Stimulated activated CD4-positive, alpha-beta T cell treated with anti-CD3 and anti-CD28 coated beads, Interleukin-15, amount 100 ng/mL, for 24 hours (primary cell): ENCODE measurements around the gene SCRG1.
A peak's percentile ranks its signal among the peaks of the same experiment; 100 is the strongest.

ENCODE experiments used
- DNase-seq: peaks from one replicate; pipeline ENCODE4 v3.0.0-alpha.2; 2020

SCRG1 gene

DNA sequence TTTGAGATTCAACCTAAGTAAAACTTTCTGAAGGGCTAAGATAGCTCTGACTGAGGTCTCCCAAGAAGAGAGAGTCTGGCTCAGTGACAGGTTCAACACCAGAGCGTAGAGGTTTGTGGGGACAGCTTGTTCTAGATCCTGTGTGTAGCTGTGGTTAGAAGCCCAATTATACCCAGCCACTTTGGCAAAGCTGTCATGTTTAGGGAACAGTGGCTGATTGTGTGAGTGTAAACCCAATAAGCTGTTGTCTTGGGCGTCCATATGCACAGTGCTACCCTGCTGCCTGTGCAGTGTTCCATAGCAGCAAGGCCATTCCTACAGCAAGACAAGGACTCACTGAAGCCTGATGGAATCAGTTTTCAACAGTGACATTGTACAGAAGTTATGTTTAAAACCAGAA, 11.2 kb upstream of the SCRG1 start:
- no peak for DNase-seq

DNA sequence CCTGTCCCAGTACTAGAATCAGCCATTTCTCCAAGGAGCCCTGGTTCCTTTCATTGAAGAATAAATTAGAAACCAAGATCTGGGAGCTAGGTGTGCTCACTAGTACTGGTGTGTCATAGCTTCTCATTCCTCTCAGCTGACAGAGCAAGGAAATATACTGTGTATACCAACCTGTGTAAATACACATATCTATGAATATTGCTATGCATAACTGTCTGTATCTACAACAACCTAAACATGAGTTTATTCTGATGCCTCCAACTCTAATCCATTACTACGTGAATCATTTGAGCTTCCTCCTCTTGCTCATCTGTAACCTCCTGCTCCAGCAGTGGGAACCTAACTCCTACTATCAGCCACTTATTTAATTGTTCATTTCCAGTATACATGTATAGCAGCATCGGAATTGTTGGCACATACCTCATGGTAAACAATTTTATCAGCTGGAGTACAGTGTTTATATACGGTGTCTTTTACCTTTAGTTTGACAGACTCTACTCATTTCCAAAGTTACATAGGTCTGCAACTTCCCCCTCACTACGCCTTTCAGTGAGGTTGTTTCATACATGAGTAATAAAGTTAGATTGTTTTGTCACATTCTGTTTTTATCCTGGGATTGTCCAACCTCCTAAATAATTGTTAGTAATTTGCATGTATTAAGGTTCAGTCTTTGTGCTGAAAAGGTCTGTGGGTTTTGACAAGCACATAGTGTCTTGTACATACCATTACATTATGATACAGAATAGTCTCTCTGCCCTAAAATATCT, 7.1 kb upstream of the SCRG1 start:
- DNase-seq, result no peak

DNA sequence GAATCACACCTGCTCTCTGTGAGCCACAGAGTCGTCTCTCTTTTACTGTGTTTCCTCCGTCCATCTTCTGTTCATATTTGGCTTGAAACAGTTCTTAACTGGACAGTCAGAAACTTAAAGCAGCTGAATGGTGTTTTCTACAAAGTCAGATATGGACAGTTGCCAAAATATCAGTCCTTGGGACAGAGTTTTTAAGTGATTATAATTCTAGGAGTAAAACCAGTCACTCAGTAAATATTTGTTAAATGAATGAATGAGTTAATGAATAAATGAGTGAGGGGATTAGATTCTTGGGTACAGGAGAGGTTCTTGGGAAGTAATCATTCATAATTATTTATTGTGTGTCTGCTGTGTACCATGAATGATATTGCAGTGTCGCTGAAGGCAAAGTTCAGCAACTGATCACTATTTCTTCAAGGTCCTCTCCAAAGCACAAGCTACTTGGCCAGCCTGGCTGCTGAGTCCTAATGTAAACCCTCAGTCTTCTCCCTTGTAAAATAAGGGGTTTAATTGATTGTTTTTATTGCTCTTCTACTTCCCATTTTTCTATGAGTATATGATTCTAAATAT, 5.5 kb upstream of the SCRG1 start:
- no peak for DNase-seq

DNA sequence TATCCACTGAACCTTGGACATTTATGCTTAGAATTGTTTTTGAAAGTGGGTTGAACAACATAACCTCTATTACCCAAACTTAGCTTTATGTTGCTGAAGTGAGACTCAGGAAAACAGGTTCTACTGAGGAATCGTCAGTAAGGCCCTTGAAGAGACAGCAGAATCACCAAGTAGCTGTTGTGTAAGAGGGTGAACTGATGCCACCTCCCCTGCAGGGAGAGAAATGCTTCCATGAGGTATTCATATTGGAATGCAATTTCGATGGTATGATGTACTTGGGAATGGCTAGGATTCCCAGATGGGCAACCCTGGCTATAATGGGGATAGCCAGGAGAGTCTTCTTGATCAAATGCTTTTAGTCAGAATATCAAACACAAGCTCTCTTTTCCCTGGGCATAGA, 4.1 kb upstream of the SCRG1 start:
- DNase-seq, result no peak

DNA sequence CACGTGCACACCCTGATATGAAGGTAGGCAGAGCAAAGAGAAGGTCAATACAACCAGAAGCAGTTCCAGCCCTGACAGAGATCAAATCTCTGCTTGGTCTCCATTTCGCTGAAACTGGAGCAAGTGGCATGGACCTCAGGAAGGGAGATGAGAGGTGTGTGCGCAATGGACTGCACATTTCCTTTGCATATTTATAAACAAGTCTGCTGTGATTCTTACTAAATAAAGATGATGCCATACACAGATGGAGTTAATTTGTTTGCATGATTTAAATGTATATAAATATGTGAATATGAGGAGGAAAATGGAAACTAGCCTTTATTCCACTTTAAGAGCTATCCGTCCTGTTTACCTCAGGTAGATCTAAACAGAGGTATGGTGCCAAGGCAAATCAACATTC, 2.1 kb upstream of the SCRG1 start:
- DNase-seq, result no peak

DNA sequence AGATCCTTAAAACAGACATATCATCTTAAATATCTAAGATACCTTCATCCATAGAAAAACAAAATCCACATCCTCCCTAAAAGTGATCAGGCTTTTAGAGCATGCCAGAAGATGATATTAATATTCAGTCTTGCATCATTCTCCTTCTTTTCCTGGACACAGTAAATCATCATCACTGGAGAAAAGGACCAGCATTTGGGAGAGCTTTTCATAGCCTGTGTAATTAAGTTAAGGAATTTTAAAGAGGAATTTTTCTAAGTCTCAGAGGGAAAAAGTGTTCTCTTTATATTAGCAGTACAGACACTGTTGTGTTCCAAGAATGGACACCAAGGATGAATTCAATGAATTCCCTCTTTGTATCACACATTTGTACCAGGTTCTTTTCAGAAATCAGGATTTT, 696 bp downstream of the SCRG1 start:
- no peak for DNase-seq

DNA sequence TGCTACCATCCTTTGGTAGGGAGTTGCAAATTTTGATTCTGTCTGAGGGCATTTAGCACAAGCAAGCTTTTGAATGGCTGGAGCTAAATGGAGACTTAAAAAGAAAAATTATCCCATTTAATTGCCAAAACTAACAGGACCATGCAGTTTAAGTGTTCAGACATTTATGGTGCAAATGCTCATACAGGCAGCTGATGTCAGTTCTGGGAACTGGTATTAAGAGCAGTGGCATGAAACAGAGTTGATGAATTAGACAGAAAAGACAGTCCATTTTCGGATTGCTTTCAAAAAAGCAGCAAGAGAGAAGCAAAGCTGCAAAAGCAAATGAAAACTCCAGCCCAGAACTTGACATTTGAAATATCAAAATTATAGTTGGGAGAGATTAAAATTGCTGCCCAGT, 1.3 kb downstream of the SCRG1 start:
- no peak for DNase-seq

DNA sequence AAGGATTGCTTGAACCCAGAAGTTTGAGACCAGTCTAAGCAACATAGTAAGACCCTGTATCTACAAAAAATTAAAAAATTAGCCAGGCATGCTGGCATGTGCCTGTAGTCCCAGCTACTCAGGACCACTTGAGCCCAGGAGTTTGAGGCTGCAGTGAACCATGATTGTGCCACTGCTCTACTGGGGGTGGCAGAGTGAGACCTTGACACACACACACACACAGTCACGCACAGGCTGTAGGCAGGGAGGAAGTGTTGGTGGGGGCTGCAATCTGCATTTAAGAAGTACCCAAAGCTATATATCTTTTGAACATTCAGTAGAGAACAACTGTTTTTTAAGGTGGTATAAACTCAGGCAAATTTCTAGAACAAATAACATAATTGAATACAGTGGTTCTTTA, 7.2 kb downstream of the SCRG1 start:
- DNase-seq, result no peak

DNA sequence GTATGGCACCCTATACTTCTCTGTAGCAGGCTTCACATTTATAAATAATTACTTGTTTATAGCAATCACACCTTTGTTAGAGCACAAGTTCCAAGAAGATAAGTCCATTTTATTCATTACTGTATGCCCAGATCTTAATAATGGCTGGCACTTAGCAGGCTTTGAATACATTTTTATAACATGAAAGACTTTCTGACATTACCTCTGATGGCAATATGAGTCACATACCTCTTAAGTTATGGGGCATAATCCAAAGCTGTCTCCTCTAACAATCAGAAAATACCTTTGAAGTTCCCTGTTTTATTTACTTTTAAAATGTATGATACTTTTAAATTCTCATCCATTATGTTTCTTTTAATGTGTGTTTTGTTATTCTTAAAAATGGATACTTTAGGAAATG, 12.2 kb downstream of the SCRG1 start:
- no peak for DNase-seq

DNA sequence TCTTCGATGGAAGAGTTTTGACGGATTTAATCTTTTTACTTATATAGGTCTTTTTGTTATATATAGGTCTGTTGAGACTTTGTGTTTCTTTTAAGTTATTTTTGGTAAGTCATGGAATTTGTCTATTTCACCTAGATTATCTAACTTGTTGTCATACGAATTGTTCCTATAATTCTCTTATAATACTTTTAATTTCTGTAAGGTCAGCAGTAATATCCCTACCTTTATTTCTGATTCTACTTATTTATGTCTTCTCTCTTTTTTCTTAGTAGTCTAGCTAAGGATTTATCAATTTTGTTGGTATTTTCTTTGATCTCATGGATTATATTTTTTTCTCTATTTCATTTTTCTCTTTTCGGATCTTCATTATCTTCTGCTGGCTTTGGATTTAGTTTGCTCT, 16.6 kb downstream of the SCRG1 start:
- no peak for DNase-seq

DNA sequence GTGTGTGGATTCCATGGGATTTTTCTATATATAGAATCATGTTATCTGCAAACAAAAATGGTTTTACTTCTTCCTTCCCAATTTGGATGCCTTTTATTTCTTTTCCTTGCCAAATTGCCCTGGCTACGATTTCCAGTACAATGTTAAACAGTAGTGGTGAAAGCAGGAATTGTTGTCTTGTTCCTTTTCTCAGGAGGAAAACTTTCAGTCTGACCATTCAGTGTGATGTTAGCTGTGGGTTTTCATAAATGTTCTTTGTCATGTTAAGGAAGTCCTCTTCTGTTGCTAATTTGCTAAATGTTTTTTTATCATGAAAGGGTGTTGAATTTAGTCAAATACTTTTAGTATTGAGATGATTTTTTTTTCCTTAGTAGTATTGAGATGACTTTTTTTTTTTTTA, 17.3 kb downstream of the SCRG1 start:
- no peak for DNase-seq

DNA sequence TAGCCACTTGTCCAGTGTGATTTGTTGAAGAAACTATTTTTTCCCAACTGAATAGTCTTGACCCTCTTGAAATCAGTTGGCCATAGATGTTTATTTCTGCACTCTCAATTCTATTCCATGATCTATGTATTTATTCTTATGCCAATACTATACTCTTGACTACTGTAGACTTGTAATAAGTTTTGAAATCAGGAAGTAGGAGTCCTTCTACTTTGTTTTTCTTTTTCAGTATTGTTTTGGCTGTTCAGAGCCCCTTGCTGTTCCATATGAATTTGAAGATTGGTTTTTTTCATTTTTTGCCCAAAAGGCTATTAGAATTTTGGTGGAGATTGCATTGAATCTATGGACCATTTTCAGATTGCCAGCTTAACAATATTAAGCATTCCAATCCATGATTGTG, 17.9 kb downstream of the SCRG1 start:
- DNase-seq, result no peak

DNA sequence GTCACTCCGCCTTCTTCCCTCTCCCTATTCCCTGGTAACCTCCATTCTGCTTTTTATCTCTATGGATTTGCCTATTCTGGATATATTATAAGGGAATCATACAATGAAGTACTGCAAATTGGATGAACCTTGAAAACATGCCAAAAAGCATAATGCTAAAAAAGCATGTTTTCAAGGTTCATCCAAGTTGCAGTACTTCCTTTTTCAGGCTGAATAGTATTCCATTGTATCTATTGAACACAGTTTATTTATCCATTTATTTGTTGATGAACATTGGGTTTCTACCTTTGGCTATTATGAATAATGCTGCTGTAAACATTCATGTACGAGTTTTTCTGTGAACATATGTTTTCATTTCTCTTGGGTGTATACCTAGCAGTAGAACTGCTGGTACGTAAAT, 19.0 kb downstream of the SCRG1 start:
- DNase-seq, result no peak

DNA sequence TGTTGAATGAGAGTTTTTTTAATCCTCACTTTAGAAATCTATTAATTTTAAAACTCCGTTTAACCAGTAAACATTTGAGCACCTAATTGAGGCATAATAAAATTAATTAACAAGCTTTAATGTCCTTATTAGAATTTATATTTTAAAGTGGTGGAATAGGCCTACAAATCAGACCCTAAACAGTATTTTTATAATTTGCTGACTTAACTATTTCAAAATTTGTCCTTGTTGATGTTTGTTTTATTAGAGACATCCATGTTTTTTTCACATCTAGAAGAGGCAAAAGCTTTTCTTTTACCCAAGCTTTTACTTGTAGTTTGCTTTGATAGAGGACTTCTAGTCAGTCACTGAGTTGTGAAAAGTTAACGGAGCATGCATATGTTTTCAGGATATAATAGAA, 24.3 kb downstream of the SCRG1 start:
- DNase-seq, result no peak

DNA sequence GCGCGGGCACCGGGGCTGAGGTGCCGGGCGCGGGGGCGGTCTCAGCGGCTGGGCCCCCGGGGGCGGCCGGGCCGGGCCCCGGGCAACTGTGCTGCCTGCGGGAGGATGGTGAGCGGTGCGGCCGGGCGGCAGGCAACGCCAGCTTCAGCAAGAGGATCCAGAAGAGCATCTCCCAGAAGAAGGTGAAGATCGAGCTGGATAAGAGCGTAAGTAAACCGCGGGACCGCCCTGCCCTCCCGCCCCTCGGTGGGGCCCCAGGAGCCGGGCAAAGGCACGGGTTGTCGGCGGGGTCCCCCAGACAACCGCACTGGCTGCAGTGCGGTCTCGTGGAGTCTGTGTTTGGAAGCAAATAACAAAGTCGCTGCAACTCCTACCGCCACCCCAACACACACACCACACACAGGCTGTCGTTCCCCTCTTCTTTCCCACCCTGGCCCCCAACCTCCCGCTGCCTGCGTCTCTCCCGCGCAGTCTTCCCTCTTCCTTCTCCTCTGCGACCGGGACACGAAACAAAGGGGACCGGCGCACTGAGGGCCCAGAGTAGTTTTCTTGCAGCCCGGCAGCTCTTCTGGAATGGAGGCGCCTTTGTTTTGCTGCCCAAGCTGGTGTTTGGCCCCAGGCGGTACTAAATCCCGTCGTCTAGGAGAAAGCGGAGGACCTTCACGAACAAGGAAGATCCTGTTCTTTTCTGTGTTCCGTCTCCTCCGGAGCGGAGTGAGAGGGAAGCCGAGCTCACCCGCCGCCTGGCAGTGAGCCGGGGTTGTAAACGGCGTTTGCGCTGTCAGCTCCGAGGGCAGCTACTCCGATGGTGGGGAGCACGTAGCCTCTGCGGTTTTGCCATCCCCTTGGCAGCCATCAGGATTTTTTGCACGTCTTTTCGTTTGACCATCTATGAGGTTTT, 27.4 kb downstream of the SCRG1 start:
- DNase-seq, result peak; percentile 55

DNA sequence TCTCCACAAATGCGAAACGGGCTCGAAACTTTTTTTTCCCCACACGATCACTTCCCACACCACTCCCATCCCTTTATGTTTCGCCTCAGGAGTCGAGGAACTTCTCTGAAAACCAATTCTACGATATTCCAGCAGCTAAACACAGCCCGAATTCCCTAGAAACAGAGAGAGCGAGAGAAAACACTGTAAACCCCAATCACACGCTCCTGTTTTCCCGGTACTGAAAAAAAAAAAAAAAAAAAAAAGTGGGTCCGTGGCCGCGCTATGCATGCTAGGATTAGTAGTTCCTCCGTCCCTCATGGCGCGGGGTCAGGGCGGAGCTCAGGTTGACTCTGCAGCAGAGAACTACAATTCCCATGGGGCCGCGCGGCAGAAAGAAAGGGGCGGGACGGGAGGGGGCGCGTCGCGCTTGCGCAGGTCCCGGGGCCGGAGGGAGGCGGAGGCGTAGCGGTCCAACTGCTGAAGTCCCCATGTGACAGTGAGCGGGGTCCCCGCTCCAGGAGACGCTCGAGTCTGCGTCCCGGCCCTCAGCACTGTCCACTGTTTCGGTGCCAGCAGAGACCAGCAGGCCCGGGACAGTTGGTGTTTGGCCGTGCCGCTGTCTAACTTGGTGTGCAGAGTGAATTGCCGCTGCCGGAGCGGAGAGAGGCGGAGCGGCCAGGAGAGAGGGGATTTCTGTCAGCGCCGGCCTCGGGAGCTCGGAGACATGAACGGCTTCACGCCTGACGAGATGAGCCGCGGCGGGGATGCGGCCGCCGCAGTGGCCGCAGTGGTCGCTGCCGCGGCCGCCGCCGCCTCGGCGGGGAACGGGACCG, 28.2 kb downstream of the SCRG1 start, which contains the start of gene SAP30:
Gene SAP30, plus strand, starts transcription at position 478 of the 815 bp plus-strand sequence. Its CDS starts 229 bp downstream, at position 707.
- DNase-seq, result peak; percentile 97

DNA sequence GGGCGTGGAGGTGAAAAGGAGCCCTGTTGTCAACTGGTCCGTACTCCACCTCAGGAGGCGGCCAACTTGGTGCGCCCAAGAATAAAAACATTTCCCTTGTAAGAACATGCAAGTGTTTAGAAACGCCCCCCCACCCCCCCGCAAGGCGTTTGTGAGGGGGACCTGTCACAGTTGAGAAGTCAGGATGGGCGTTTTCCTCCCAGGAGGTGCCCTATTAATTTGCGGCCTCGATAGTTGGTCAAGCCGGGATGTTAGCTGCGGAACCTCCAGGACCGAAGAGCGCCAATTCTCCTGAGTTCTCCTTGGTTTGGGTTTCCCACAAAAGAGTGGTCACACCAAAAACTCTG, 28.8 kb downstream of the SCRG1 start:
- DNase-seq, result peak; percentile 67

DNA sequence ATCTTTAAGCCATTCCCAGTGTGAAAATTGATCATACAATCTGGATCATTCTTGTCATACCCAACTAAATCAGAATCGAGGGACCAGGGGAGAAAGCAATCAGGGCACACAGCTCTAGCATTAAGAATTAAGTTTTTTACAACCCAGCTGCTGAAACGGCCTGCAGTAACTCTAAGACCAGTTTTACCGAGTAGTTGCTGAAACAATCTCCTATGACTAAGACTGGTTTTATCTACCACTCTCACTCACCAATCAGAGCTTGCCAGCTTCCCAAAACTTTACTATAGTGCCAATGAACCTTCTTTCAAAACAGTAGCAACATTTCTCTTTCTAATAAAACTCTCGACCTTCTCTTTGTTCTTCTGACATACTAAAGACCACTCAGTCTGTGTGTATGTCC, 31.0 kb downstream of the SCRG1 start:
- DNase-seq, result no peak

DNA sequence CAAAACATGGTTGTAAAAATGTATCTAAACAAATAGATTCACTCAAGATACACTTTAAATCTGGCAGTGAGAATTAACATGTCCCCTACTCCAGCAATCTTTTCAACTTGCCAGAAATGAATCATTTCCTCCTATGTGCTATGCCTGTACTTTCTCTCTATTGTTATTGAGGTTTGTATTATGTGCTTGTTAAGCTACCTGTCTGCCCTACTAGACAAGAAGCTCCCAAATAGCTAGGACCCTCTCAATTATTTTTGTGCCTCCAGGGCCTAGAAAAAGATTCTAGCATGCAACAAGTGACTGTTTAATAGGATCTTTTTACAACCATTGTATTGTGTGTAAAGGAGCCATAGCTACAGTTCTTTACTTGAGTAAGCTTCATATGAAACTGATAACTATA, 31.6 kb downstream of the SCRG1 start:
- DNase-seq, result no peak

DNA sequence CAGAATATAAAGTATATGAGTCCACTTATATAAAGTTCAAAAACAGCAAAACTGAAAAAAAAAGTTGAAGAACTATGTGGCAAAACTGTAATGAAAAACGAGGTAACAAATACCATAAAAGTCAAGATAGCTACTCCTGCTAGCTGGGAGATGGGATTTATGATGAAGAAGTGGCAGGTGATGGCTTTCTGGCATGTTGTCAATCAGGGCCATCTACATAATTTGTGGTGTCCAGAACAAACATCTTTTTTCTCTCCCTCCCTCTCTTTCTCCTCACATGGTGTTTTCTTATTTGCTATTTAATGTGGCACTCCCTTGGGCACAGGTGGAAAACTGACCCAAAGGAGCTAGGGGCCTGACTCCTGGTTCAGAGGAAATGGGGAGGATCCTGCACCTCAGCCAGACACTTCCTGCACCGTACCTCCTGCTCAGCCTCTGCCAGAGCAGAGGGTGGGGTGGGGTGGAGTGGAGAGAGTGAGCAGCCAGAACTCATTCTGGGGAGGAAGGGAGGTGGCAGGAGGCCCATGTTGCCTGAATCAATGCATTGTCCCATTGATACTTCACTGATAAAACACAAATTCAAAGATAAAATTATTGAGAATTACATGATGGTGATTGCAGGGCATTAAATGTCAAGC, 33.4 kb downstream of the SCRG1 start:
- DNase-seq, result no peak

DNA sequence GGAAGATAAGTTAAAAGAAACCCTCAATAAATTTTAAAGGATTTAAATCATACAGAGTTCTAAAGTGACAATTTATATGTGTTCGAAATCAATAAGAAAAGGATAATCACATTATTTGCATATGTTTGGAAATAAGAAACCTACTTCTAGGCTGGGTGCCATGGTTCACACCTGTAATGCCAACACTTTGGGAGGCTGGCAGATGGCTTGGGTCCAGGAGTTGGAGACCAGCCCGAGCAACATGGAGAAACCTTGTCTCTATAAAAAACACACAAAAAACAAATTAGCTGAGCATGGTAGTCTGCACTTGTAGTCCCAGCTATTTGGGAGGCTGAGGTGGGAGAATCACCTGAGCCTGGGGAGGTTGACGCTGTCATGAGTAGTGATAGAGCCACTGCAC, 36.2 kb downstream of the SCRG1 start:
- DNase-seq, result no peak

DNA sequence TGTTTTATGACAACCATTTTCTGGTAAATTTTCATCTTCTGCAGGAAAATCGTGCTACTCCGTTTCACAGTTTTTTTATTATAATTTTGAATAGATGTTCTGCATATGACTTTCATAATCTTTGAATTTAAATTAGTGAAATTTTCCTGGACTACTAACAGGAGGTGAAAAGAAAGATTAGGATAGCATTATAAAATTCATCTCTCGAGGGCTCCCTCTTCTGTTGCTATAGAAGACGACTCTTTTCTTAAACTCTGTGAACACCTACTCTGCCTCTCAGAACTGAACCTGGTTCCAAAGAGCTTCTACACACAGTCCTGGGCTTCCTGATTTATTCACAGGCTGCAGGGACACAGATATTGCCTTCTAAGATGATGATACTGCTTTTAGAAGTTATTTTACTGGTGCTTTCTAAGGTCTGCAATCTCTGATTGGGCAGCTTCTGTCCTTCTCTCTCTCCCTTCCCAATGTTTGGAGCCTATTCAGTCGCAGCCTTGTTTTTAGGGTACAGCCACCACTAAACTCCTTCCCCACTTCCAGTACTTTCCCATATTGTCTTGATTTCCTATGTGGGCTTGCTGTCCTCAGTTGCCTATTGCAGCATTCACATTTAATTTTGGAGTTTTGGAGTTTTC, 38.2 kb downstream of the SCRG1 start:
- no peak for DNase-seq
